Measurements from ENCODE around the gene RGS6. TPM values are rescaled to one million over a fixed set of nuclear protein-coding genes. Genes with fewer than 3 reads are reported as not detected.

RGS6 gene
- total and polyA plus RNA-seq, 4 experiments from 2014 or later = 0.32 TPM; not detected in 3

GRCh38 chr14:71964716-71965115 is 32.5 kb downstream of the RGS6 start:
- H3K9me3 ChIP-seq (ENCODE audit: control insufficient read depth in 1 of 2, low read length in 2 of 2) = no peaks in the 10 kb centered on the region
- Mint-ChIP-seq H3K36me3 (no peaks in the 10 kb centered on the region), H3K27me3 (peaks cover 9% of the 10 kb centered on the region in 2 donors), H3K4me3 (no peak overlapping the region), H3K4me1 (no peaks in the 10 kb centered on the region), H3K27ac (no peak overlapping the region), H3K9me3 (no peaks in the 10 kb centered on the region)
- CTCF ChIA-PET (ENCODE audit: partially characterized antibody) = no interaction called here
- H3K4me3 ChIP-seq (ENCODE audit: low read length in 2 of 2) = no peak overlapping the region
- intact Hi-C loops (cut with micrococcal nuclease) = no loop called here
- no peaks in the 10 kb centered on the region for H3K36me3 ChIP-seq (ENCODE audit: insufficient read depth, low read length)
- no peaks in the 10 kb centered on the region for H3K27me3 ChIP-seq (ENCODE audit: insufficient read depth, low read length)
- POLR2A ChIA-PET (ENCODE audit: partially characterized antibody) = no interaction called here
- no peaks in the 10 kb centered on the region for H3K4me1 ChIP-seq (ENCODE audit: insufficient read depth, low read length)
- no peak for DNase-seq
- H3K27ac ChIP-seq (ENCODE audit: low read depth, low read length) = no peak overlapping the region

GRCh38 chr14:71966528-71966927 is 34.3 kb downstream of the RGS6 start:
- POLR2A ChIA-PET (ENCODE audit: partially characterized antibody) = no interaction called here
- CTCF ChIA-PET (ENCODE audit: partially characterized antibody) = no interaction called here
- Histone ChIP-seq H3K4me1 (ENCODE audit: insufficient read depth, low read length) (no peaks in the 10 kb centered on the region), H3K9me3 (ENCODE audit: control insufficient read depth in 1 of 2, low read length in 2 of 2) (no peaks in the 10 kb centered on the region), H3K4me3 (ENCODE audit: low read length in 2 of 2) (no peak overlapping the region), H3K27ac (ENCODE audit: low read depth, low read length) (no peak overlapping the region), H3K27me3 (ENCODE audit: insufficient read depth, low read length) (no peaks in the 10 kb centered on the region), H3K36me3 (ENCODE audit: insufficient read depth, low read length) (no peaks in the 10 kb centered on the region)
- intact Hi-C loops (cut with micrococcal nuclease) = no loop called here
- peaks cover 0 to 3% (median 0%) of the 10 kb centered on the region in 8 donors for H3K9me3 Mint-ChIP-seq
- H3K4me3 Mint-ChIP-seq = no peak overlapping the region
- H3K4me1 Mint-ChIP-seq = no peaks in the 10 kb centered on the region
- DNase-seq = no peak
- H3K36me3 Mint-ChIP-seq = no peaks in the 10 kb centered on the region
- no peak overlapping the region for H3K27ac Mint-ChIP-seq
- peaks cover 7 to 8% of the 10 kb centered on the region in 2 donors for H3K27me3 Mint-ChIP-seq

GRCh38 chr14:71967704-71968103 is 35.5 kb downstream of the RGS6 start:
- no peak for DNase-seq
- no peaks in the 10 kb centered on the region for H3K36me3 Mint-ChIP-seq
- no peaks in the 10 kb centered on the region for H3K4me1 Mint-ChIP-seq
- POLR2A ChIA-PET (ENCODE audit: partially characterized antibody) = no interaction called here
- Histone ChIP-seq H3K4me3 (ENCODE audit: low read length in 2 of 2) (no peak overlapping the region), H3K36me3 (ENCODE audit: insufficient read depth, low read length) (no peaks in the 10 kb centered on the region), H3K9me3 (ENCODE audit: control insufficient read depth in 1 of 2, low read length in 2 of 2) (no peaks in the 10 kb centered on the region), H3K4me1 (ENCODE audit: insufficient read depth, low read length) (no peaks in the 10 kb centered on the region), H3K27me3 (ENCODE audit: insufficient read depth, low read length) (no peaks in the 10 kb centered on the region), H3K27ac (ENCODE audit: low read depth, low read length) (no peak overlapping the region)
- intact Hi-C loops (cut with micrococcal nuclease) = no loop called here
- CTCF ChIA-PET (ENCODE audit: partially characterized antibody) = no interaction called here
- peaks cover 0 to 6% (median 0%) of the 10 kb centered on the region in 8 donors for H3K9me3 Mint-ChIP-seq
- no peak overlapping the region for H3K27ac Mint-ChIP-seq
- peaks cover 9 to 12% of the 10 kb centered on the region in 2 donors for H3K27me3 Mint-ChIP-seq
- no peak overlapping the region for H3K4me3 Mint-ChIP-seq

- intact Hi-C loops (cut with micrococcal nuclease) = no loop called here
- no peaks in the 10 kb centered on the region for H3K4me1 Mint-ChIP-seq
- H3K27me3 Mint-ChIP-seq = peaks cover 7 to 9% of the 10 kb centered on the region in 2 donors
- Histone ChIP-seq H3K27me3 (ENCODE audit: insufficient read depth, low read length) (no peaks in the 10 kb centered on the region), H3K36me3 (ENCODE audit: insufficient read depth, low read length) (no peaks in the 10 kb centered on the region), H3K9me3 (ENCODE audit: control insufficient read depth in 1 of 2, low read length in 2 of 2) (no peaks in the 10 kb centered on the region), H3K27ac (ENCODE audit: low read depth, low read length) (no peak overlapping the region), H3K4me1 (ENCODE audit: insufficient read depth, low read length) (no peaks in the 10 kb centered on the region), H3K4me3 (ENCODE audit: low read length in 2 of 2) (no peak overlapping the region)
- H3K36me3 Mint-ChIP-seq = no peaks in the 10 kb centered on the region
- no peak overlapping the region for H3K27ac Mint-ChIP-seq
- no peak for DNase-seq
- H3K4me3 Mint-ChIP-seq = no peak overlapping the region
- ChIA-PET CTCF (ENCODE audit: partially characterized antibody) (no interaction called here), POLR2A (ENCODE audit: partially characterized antibody) (no interaction called here)
- peaks cover 0 to 6% (median 0%) of the 10 kb centered on the region in 8 donors for H3K9me3 Mint-ChIP-seq
These were observed 38.0 kb downstream of the RGS6 start for GRCh38 chr14:71970272-71970671.

DNA sequence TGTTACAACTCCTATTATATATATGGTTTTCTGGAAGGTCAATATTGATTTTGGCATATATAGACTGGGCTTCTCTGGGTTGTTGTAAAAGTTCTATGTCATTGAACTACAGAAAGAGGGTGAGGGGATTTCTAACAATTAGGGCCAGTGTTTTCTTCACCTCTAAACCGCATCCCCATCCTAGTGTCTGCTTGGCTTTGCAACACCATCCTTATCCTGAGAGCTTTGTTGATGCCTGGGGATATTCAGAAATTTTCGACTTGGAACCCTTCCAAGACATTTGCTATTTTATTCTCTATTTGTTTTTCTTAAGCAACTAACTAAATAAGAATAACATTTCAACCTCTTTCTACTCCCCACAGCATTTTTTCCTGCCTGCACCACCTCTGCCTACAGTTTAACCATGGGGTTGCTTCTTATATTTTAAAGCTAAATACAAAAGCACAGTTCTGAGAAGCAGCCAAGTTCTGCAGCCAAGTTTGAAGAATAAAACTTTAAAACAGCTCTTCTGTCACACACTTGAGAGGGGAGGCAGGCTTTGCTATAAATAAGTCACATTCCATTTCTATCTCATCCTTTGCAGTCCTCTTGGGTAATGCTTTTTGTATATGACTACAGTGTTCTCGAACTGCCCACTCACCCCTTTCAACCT is 53.4 kb downstream of the RGS6 start:
- no peak for DNase-seq
- no peak overlapping the region for H3K27ac ChIP-seq (ENCODE audit: low read depth, low read length)
- no peaks in the 10 kb centered on the region for H3K4me1 ChIP-seq (ENCODE audit: insufficient read depth, low read length)
- H3K36me3 ChIP-seq (ENCODE audit: insufficient read depth, low read length) = no peaks in the 10 kb centered on the region
- H3K4me3 ChIP-seq (ENCODE audit: low read length in 2 of 2) = no peak overlapping the region
- ChIA-PET CTCF (ENCODE audit: partially characterized antibody) (no interaction called here), POLR2A (ENCODE audit: partially characterized antibody) (no interaction called here)
- Mint-ChIP-seq H3K4me3 (no peak overlapping the region), H3K9me3 (peaks cover 0 to 2% (median 0%) of the 10 kb centered on the region in 8 donors), H3K27ac (no peak overlapping the region), H3K27me3 (peaks cover 7 to 15% of the 10 kb centered on the region in 2 donors), H3K4me1 (no peaks in the 10 kb centered on the region), H3K36me3 (no peaks in the 10 kb centered on the region)
- H3K9me3 ChIP-seq (ENCODE audit: control insufficient read depth in 1 of 2, low read length in 2 of 2) = no peaks in the 10 kb centered on the region
- H3K27me3 ChIP-seq (ENCODE audit: insufficient read depth, low read length) = no peaks in the 10 kb centered on the region
- intact Hi-C loops (cut with micrococcal nuclease) = no loop called here

DNA sequence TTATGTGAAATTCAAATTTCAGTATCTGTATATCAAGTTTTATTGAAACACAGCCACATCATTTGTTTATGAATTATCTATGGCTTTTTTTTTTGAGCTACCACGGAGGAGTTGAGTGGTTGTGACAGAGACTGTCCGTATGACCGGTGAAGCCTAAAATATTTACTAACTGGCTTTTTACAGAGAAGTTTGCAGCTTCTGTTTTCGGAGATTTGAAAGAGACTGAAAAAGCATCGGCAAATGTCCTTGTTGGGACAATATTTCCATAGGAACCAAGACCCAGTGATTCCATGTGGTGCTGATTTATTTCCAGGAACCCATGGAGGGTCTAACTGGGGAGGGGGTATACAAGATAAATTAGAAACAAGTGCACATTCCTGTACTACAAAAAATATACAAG is 56.2 kb downstream of the RGS6 start:
- no peaks in the 10 kb centered on the region for H3K9me3 ChIP-seq (ENCODE audit: control insufficient read depth in 1 of 2, low read length in 2 of 2)
- no peak overlapping the region for H3K27ac ChIP-seq (ENCODE audit: low read depth, low read length)
- no peaks in the 10 kb centered on the region for H3K4me1 ChIP-seq (ENCODE audit: insufficient read depth, low read length)
- Mint-ChIP-seq H3K9me3 (peaks cover 0 to 2% (median 0%) of the 10 kb centered on the region in 8 donors), H3K4me3 (no peak overlapping the region), H3K4me1 (no peaks in the 10 kb centered on the region), H3K27me3 (peaks cover 4 to 9% of the 10 kb centered on the region in 2 donors), H3K36me3 (no peaks in the 10 kb centered on the region), H3K27ac (no peak overlapping the region)
- intact Hi-C loops (cut with micrococcal nuclease) = no loop called here
- ChIA-PET POLR2A (ENCODE audit: partially characterized antibody) (no interaction called here), CTCF (ENCODE audit: partially characterized antibody) (no interaction called here)
- DNase-seq = no peak
- H3K36me3 ChIP-seq (ENCODE audit: insufficient read depth, low read length) = no peaks in the 10 kb centered on the region
- no peaks in the 10 kb centered on the region for H3K27me3 ChIP-seq (ENCODE audit: insufficient read depth, low read length)
- no peak overlapping the region for H3K4me3 ChIP-seq (ENCODE audit: low read length in 2 of 2)

DNA sequence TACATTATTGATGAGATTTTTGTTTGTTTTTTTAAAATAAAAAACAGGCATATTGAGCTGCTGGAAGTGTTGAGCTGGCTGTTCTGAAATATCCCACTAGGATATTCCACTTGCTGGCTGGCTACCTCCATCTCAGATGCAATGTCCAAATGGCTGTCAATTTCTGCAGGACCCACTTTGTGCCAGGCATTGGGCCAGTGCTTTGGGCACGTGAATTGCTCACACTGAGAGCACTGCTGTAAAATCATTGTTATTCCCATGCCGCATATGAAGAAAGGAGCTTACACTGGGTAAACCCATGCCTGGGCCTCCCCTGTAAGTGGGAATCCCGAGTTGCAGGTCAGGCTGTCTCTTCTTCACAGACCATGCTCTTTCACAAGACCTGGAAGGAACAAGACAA is 56.7 kb downstream of the RGS6 start:
- no peak overlapping the region for H3K27ac ChIP-seq (ENCODE audit: low read depth, low read length)
- Mint-ChIP-seq H3K9me3 (peaks cover 0 to 2% (median 0%) of the 10 kb centered on the region in 8 donors), H3K36me3 (no peaks in the 10 kb centered on the region), H3K4me1 (no peaks in the 10 kb centered on the region), H3K27me3 (peaks cover 4 to 6% of the 10 kb centered on the region in 2 donors), H3K4me3 (no peak overlapping the region), H3K27ac (no peak overlapping the region)
- H3K9me3 ChIP-seq (ENCODE audit: control insufficient read depth in 1 of 2, low read length in 2 of 2) = no peaks in the 10 kb centered on the region
- ChIA-PET POLR2A (ENCODE audit: partially characterized antibody) (no interaction called here), CTCF (ENCODE audit: partially characterized antibody) (no interaction called here)
- intact Hi-C loops (cut with micrococcal nuclease) = no loop called here
- DNase-seq = no peak
- no peaks in the 10 kb centered on the region for H3K4me1 ChIP-seq (ENCODE audit: insufficient read depth, low read length)
- no peaks in the 10 kb centered on the region for H3K36me3 ChIP-seq (ENCODE audit: insufficient read depth, low read length)
- no peaks in the 10 kb centered on the region for H3K27me3 ChIP-seq (ENCODE audit: insufficient read depth, low read length)
- H3K4me3 ChIP-seq (ENCODE audit: low read length in 2 of 2) = no peak overlapping the region

DNA sequence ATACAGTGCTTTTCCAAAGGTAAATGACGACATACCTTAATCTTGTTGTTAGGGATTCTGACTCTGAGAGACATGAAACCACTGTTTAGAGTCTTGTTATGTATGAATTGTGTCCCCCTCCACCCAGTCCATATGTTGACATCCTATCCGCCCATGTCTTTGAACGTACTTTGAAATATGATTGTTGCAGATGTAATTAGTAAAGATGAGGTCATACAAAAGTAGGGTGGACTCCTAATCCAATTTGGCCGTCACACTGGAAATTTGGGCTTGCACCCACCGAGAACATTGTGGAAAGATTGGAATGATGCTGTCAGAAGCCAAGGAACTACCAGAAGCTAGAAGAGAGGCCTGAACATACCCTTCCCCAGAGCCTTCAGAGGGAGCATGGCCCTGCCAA is 62.2 kb downstream of the RGS6 start:
- Mint-ChIP-seq H3K4me3 (no peak overlapping the region), H3K36me3 (no peaks in the 10 kb centered on the region), H3K27ac (no peak overlapping the region), H3K27me3 (peaks cover 0 to 3% of the 10 kb centered on the region in 2 donors), H3K9me3 (peaks cover 0 to 3% (median 0%) of the 10 kb centered on the region in 8 donors), H3K4me1 (no peaks in the 10 kb centered on the region)
- H3K9me3 ChIP-seq (ENCODE audit: control insufficient read depth in 1 of 2, low read length in 2 of 2) = no peaks in the 10 kb centered on the region
- ChIA-PET CTCF (ENCODE audit: partially characterized antibody) (no interaction called here), POLR2A (ENCODE audit: partially characterized antibody) (no interaction called here)
- intact Hi-C loops (cut with micrococcal nuclease) = no loop called here
- H3K36me3 ChIP-seq (ENCODE audit: insufficient read depth, low read length) = no peaks in the 10 kb centered on the region
- DNase-seq = no peak
- H3K27ac ChIP-seq (ENCODE audit: low read depth, low read length) = no peak overlapping the region
- H3K27me3 ChIP-seq (ENCODE audit: insufficient read depth, low read length) = no peaks in the 10 kb centered on the region
- no peak overlapping the region for H3K4me3 ChIP-seq (ENCODE audit: low read length in 2 of 2)
- H3K4me1 ChIP-seq (ENCODE audit: insufficient read depth, low read length) = no peaks in the 10 kb centered on the region
